NB4 (cell line): ENCODE data around the gene DLEC1.

ENCODE experiments used
- DNase-seq: peaks from one replicate; pipeline ENCODE4 v3.0.0; 2010; ENCODE audit warnings: low read depth
- H3K4me3 ChIP-seq: one replicate; pipeline ENCODE4 v1.5.1; 2011; ENCODE audit warnings: mild to moderate bottlenecking, low read depth, low read length, moderate library complexity
- MYC ChIP-seq: IDR thresholded peaks from 2 replicates; pipeline ENCODE4 v1.6.1; 2011; ENCODE audit warnings: low read depth, low read length
- POLR2A ChIP-seq: IDR thresholded peaks from 2 replicates; pipeline ENCODE4 v1.6.1; 2011; ENCODE audit warnings: mild to moderate bottlenecking; ENCODE audit not compliant: insufficient read length; ENCODE audit errors: extremely low read depth
- TF ChIP-seq, protein P1 (sequence below): IDR thresholded peaks from 2 replicates; pipeline ENCODE4 v1.6.1; 2011; ENCODE audit warnings: low read depth, low read length
- TF ChIP-seq, protein P2 (sequence below): IDR thresholded peaks from one replicate; pipeline ENCODE4 v1.5.1; 2012; ENCODE audit warnings: low read depth, low read length

The DLEC1 gene, protein sequence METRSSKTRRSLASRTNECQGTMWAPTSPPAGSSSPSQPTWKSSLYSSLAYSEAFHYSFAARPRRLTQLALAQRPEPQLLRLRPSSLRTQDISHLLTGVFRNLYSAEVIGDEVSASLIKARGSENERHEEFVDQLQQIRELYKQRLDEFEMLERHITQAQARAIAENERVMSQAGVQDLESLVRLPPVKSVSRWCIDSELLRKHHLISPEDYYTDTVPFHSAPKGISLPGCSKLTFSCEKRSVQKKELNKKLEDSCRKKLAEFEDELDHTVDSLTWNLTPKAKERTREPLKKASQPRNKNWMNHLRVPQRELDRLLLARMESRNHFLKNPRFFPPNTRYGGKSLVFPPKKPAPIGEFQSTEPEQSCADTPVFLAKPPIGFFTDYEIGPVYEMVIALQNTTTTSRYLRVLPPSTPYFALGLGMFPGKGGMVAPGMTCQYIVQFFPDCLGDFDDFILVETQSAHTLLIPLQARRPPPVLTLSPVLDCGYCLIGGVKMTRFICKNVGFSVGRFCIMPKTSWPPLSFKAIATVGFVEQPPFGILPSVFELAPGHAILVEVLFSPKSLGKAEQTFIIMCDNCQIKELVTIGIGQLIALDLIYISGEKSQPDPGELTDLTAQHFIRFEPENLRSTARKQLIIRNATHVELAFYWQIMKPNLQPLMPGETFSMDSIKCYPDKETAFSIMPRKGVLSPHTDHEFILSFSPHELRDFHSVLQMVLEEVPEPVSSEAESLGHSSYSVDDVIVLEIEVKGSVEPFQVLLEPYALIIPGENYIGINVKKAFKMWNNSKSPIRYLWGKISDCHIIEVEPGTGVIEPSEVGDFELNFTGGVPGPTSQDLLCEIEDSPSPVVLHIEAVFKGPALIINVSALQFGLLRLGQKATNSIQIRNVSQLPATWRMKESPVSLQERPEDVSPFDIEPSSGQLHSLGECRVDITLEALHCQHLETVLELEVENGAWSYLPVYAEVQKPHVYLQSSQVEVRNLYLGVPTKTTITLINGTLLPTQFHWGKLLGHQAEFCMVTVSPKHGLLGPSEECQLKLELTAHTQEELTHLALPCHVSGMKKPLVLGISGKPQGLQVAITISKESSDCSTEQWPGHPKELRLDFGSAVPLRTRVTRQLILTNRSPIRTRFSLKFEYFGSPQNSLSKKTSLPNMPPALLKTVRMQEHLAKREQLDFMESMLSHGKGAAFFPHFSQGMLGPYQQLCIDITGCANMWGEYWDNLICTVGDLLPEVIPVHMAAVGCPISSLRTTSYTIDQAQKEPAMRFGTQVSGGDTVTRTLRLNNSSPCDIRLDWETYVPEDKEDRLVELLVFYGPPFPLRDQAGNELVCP (N-terminal part only)

DNA sequence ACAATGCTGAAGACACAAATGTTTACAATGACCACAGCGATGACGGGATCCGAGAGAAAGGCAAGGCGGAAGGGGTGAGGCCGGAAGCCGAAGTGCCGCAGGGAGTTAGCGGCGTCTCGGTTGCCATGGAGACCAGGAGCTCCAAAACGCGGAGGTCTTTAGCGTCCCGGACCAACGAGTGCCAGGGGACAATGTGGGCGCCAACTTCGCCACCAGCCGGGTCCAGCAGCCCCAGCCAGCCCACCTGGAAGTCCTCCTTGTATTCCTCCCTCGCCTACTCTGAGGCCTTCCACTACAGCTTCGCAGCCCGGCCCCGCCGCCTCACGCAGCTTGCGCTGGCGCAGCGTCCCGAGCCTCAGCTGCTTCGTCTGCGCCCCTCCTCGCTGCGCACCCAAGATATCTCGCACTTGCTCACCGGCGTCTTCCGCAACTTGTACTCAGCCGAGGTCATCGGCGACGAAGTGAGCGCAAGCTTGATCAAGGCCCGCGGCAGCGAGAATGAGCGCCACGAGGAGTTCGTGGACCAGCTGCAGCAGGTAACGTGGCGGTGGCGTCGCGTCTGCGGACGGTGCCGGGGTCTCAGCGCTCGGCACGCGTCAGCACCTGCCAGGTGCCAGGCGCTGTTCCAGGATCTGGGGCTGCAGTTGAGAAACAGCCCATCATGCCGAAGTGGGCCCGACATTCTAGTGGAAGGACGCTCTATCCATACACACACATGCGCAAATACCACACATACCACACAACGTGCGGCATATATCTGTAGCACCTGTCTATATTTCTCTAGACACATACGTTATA is at the start of gene DLEC1:
Gene DLEC1, plus strand, starts transcription at position 108 of the 798 bp plus-strand sequence. Its CDS starts 18 bp downstream, at position 126.
- DNase-seq, result peak; percentile 73
- no peak for TF ChIP-seq POLR2A
- TF ChIP-seq, protein P1, sequence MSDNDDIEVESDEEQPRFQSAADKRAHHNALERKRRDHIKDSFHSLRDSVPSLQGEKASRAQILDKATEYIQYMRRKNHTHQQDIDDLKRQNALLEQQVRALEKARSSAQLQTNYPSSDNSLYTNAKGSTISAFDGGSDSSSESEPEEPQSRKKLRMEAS, result no peak
- TF ChIP-seq, protein P2, sequence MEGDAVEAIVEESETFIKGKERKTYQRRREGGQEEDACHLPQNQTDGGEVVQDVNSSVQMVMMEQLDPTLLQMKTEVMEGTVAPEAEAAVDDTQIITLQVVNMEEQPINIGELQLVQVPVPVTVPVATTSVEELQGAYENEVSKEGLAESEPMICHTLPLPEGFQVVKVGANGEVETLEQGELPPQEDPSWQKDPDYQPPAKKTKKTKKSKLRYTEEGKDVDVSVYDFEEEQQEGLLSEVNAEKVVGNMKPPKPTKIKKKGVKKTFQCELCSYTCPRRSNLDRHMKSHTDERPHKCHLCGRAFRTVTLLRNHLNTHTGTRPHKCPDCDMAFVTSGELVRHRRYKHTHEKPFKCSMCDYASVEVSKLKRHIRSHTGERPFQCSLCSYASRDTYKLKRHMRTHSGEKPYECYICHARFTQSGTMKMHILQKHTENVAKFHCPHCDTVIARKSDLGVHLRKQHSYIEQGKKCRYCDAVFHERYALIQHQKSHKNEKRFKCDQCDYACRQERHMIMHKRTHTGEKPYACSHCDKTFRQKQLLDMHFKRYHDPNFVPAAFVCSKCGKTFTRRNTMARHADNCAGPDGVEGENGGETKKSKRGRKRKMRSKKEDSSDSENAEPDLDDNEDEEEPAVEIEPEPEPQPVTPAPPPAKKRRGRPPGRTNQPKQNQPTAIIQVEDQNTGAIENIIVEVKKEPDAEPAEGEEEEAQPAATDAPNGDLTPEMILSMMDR, result no peak
- TF ChIP-seq MYC, result no peak
- peak within 1 kb of the TSS; percentile 21 for H3K4me3 ChIP-seq

DNA sequence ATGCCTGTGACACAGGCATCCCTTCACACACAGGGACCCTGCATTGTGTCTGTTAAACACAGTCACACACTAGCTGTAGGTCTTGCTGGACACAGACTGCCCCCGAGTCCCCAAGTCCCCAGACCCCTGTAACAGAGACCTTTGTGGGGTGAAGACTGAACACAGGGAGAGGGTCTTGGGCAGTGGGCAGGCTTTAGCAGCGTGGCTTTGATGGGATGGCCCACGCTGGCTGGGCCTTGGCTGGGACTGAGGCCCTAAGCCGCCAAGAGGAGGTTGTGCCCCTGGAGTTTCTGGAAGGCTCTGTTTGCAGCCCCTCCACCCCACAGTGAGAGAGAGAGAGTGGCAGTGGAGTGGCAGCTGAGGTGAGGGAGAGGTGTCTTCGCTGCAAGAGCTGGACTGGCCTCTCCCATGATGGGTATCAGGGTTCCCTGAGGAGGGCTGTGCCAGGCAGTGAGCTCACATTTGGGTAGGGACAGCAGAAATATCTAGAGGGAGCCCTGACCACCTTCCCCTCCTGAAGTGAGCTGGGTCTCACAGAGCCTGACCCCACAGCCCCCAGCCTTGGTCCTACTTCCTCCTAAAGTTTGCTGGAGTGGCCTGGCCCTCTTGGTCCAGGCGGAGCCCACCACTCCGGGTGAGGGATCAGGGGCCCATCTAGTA is 49.1 kb upstream of the DLEC1 start:
- no peak for DNase-seq
- TF ChIP-seq, protein P2, result no peak
- TF ChIP-seq, protein P1, result no peak
- TF ChIP-seq MYC (no peak), POLR2A (no peak)
- H3K4me3 ChIP-seq, result no peak overlapping the region

DNA sequence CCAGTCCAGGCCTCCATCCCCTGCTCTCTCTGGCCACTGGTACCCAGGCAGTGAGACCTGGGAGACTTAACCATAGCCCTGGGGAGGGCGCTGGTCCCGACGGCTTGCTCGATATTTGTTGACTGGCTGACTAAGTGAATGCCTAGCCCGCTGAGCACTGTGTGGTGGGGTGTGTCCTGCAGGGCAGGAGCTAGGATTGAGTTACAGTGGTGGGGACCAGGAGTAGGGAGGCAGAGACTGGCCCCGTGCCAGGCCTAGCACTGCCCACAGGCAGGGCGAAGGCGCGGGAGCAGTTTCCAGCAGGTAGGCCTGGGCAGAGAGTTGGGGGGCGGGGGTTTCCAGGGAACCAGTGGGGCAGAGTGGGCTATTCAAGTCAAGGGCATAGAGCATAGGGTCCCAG is 48.5 kb upstream of the DLEC1 start, which contains the start of gene VILL:
Gene VILL, plus strand, starts transcription at position 260 of the 400 bp plus-strand sequence. CDS start 2,887 bp downstream, outside the sequence.
- TF ChIP-seq MYC, result no peak
- TF ChIP-seq, protein P1, result no peak
- TF ChIP-seq, protein P2, result no peak
- no peak for TF ChIP-seq POLR2A
- DNase-seq, result no peak
- no peak within 1 kb of the TSS for H3K4me3 ChIP-seq

DNA sequence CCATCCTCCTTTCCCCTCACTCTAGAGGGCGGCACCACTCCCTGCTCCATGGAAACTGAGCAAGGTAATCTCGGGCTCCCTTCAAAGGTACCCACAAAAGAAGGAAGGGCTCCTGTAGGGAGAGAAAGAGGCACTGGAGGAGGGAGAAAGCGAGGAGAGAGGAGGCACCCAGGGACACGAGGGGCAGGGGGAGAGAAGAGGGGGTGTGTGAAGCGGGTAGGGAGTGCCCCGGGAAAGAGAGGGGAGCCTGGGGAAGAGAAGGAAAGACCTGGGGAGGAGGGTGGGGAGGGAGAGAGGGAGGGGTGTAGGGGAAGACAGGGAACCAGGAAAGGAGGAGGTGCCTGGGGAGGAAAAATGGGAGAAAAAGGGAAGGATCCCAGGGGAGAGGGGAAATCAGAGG is 47.9 kb upstream of the DLEC1 start:
- H3K4me3 ChIP-seq, result no peak overlapping the region
- TF ChIP-seq MYC, result no peak
- TF ChIP-seq POLR2A, result no peak
- TF ChIP-seq, protein P1, result no peak
- TF ChIP-seq, protein P2, result no peak
- DNase-seq, result no peak

DNA sequence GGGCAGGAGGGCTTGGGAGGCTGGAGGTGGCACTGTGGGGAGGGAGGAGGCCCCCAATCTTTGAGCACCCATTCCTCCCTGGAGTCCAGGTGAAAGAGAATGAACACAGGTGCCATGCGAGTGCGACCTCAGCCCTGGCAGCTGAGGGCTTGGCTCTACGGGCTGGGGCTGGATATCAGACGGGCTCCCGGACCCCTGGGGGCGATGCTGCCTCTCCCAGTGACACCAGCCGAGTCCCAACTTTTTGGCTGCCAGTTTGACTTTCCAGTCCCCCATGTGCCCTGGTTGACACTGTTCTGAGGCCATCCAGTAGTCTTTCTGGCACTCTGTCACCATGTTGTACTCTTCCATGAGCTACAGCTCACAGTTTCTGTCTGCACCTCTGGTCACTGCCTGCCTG is 47.2 kb upstream of the DLEC1 start:
- no peak for DNase-seq
- TF ChIP-seq, protein P2, result no peak
- TF ChIP-seq MYC (no peak), POLR2A (no peak)
- TF ChIP-seq, protein P1, result no peak
- H3K4me3 ChIP-seq, result no peak overlapping the region
